HG03280 (cell line): ENCODE results near the gene NEURL3.

Experiments
- ATAC-seq: cut with Tn5 transposase; IDR thresholded peaks from one replicate; pipeline ENCODE4 v1.9.1; 2021; ENCODE audit warnings: mild to moderate bottlenecking, moderate library complexity; ENCODE audit not compliant: unreplicated experiment

NEURL3 gene

GRCh38 chr2:96540136-96540535 is 35.0 kb upstream of the NEURL3 start:
- no peak for ATAC-seq

- no peak for ATAC-seq
These were observed 34.2 kb upstream of the NEURL3 start for GRCh38 chr2:96539215-96539920.

GRCh38 chr2:96538487-96539214 is 33.5 kb upstream of the NEURL3 start:
- no peak for ATAC-seq

- ATAC-seq, result no peak
These were observed 32.8 kb upstream of the NEURL3 start for GRCh38 chr2:96537734-96538486.

GRCh38 chr2:96537066-96537733 is 32.0 kb upstream of the NEURL3 start:
- ATAC-seq, result peak; percentile 40

GRCh38 chr2:96536445-96537065 is 31.4 kb upstream of the NEURL3 start, which contains the start of gene ARID5A:
ARID5A (plus strand) TSS chr2:96536752; CDS start chr2:96536827, 75 bp downstream.
- peak; percentile 60 for ATAC-seq

GRCh38 chr2:96535331-96535730 is 30.2 kb upstream of the NEURL3 start:
- ATAC-seq, result no peak

GRCh38 chr2:96534701-96535181 is 29.6 kb upstream of the NEURL3 start:
- no peak for ATAC-seq

- no peak for ATAC-seq
These were observed 29.0 kb upstream of the NEURL3 start for GRCh38 chr2:96534141-96534540.

GRCh38 chr2:96533292-96534073 is 28.3 kb upstream of the NEURL3 start:
- ATAC-seq, result no peak

- no peak for ATAC-seq
These were observed 27.6 kb upstream of the NEURL3 start for GRCh38 chr2:96532641-96533291.

- ATAC-seq, result peak; percentile 25
These were observed 26.8 kb upstream of the NEURL3 start for GRCh38 chr2:96531872-96532505.

- no peak for ATAC-seq
These were observed 26.2 kb upstream of the NEURL3 start for GRCh38 chr2:96531366-96531765.

- no peak for ATAC-seq
These were observed 25.6 kb upstream of the NEURL3 start for GRCh38 chr2:96530474-96531357.

- no peak for ATAC-seq
These were observed 24.9 kb upstream of the NEURL3 start for GRCh38 chr2:96530144-96530430.

GRCh38 chr2:96529376-96530143 is 24.4 kb upstream of the NEURL3 start:
- ATAC-seq, result no peak

GRCh38 chr2:96528700-96529375 is 23.7 kb upstream of the NEURL3 start:
- no peak for ATAC-seq
